ENCODE data around the gene CAVIN2. TPM values are rescaled to one million over a fixed set of nuclear protein-coding genes. Genes with fewer than 3 reads are reported as not detected.

Gene CAVIN2
- total and polyA plus RNA-seq, 11 donors = 35.2 to 149 (median 93.0) TPM

Other genes starting within 250 kb of the CAVIN2 start
- 10 to 100 TPM in 2 of 9 donors, 1 to 10 TPM in 7; 1.5 to 36.3 (median 3.3) TPM for gene NABP1, start 169.0 kb downstream of the CAVIN2 start, total RNA-seq
- gene NABP1, start 169.0 kb downstream of the CAVIN2 start, polyA plus RNA-seq = 1 to 10 TPM; 1.6 to 4.5 TPM

Measured in heart left ventricle (tissue), 11 donors.